H1 (cell line): ENCODE data around the gene ATL3. TPM values are rescaled to one million over a fixed set of nuclear protein-coding genes. Genes with fewer than 3 reads are reported as not detected.

ENCODE experiments used
- HDAC2 ChIP-seq, 2 experiments: fragments of 300-600 bp in 1 of 2; sonication (generic) in 1 of 2; IDR thresholded peaks; 2 replicates each; pipeline ENCODE4 v1.6.1; 2011 to 2012; ENCODE audit warnings: low read depth in 2 of 2, low read length in 2 of 2, mild to moderate bottlenecking in 2 of 2, moderate library complexity in 2 of 2, borderline replicate concordance in 1 of 2, inconsistent platforms in 1 of 2
- RBBP5 ChIP-seq: IDR thresholded peaks from 2 replicates; pipeline ENCODE4 v1.7.1; 2012; ENCODE audit warnings: low read depth, mild to moderate bottlenecking, inconsistent platforms, low read length, moderate library complexity, borderline replicate concordance
- YY1 ChIP-seq: IDR thresholded peaks from 2 replicates; pipeline ENCODE4 v1.6.1; 2011; ENCODE audit warnings: low read depth, mild to moderate bottlenecking, low read length
- polyA plus RNA-seq, 7 experiments: library from polyadenylated mRNA; depleted of rRNA in 3 of 7; stranded (reverse) in 5 of 7; unstranded in 2 of 7; fragments of >200 nt in 5 of 7; fragments of 200-250 nt in 2 of 7; gene quantifications; 1 replicate in 5 of 7; 2 replicates in 1 of 7; 4 replicates in 1 of 7; pipeline versions ENCODE4 v1.2.1 to v1.2.3, GENCODE V29; 2011 to 2013; ENCODE audit warnings: missing spikeins in 2 of 7, mixed read lengths in 2 of 7
- total RNA-seq: library from RNA; stranded (reverse); fragmentation: NEBNext Ultra II Directional; extraction: Animal tissue kit (Norgen Biotek cat#: 25700); gene quantifications from 2 replicates; pipeline ENCODE4 v1.2.1, GENCODE V29; 2021

ATL3 gene
- total and polyA plus RNA-seq, 2 of the 8 experiments (the other 6 are each of a cell fraction or from before 2014, with no cell fraction given) = 7.8 to 24.5 TPM

DNA sequence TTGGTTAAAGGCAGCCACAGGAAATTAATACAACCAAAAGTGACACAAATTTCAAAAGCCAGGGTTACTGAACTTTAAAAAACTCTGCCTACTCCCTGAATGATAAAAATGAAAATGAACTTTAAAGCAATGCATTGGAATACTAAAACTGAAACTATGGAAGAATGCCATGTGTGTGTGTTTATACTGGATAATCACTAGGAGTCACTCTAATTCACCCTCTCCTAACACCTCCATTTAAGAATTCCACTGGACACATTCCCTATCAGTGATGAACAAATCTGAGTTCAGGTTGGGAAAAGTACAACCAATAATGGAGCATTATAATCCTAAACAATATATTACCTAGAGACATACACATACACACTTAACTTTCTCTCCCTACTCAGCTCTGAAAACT, 29.4 kb downstream of the ATL3 start (continued):
- TF ChIP-seq RBBP5 = no peak
- no peak for TF ChIP-seq YY1
- no peak for TF ChIP-seq HDAC2 (IDR thresholded peaks at IDR 0.05; ENCODE audit: borderline replicate concordance in 1 of 2, low read depth in 2 of 2, low read length in 2 of 2)
- TF ChIP-seq, all 59 proteins: peak for 0
